Neural progenitor cell (in vitro differentiated cells): ENCODE measurements around the gene PHF10. TPM values are rescaled to one million over a fixed set of nuclear protein-coding genes. Genes with fewer than 3 reads are reported as not detected.
"Not testable (repeated sequence)": the region's sequence is repeated elsewhere in the genome, so short reads cannot be mapped to it uniquely, and the experiment has no call there.

ENCODE experiments used
- DNase-seq: peaks from one replicate; pipeline ENCODE4 v3.0.0-alpha.2; 2016; ENCODE audit warnings: low spot score
- H2AFZ ChIP-seq: fragments of 200-600 bp; sonication (generic); replicated peaks from 2 replicates; pipeline ENCODE4 v1.6.1; 2016; ENCODE audit warnings: antibody characterized with exemption
- H3F3A ChIP-seq: fragments of 200-600 bp; sonication (generic); 2 replicates; pipeline ENCODE4 v1.6.1; 2016; ENCODE audit warnings: antibody characterized with exemption, low read depth
- H3K27ac ChIP-seq: fragments of 200-600 bp; sonication (generic); 2 replicates; pipeline ENCODE4 v1.5.1; 2016; ENCODE audit warnings: mild to moderate bottlenecking
- H3K27me3 ChIP-seq: fragments of 200-600 bp; sonication (generic); 2 replicates; pipeline ENCODE4 v1.6.1; 2016; ENCODE audit warnings: mild to moderate bottlenecking, moderate library complexity
- H3K36me3 ChIP-seq: fragments of 200-600 bp; sonication (generic); 2 replicates; pipeline ENCODE4 v1.5.1; 2016
- H3K4me1 ChIP-seq: fragments of 200-600 bp; sonication (generic); 2 replicates; pipeline ENCODE4 v1.6.1; 2016; ENCODE audit warnings: mixed run types
- H3K4me2 ChIP-seq: fragments of 200-600 bp; sonication (generic); 2 replicates; pipeline ENCODE4 v1.6.1; 2016
- H3K4me3 ChIP-seq: fragments of 200-600 bp; sonication (generic); 2 replicates; pipeline ENCODE4 v1.5.1; 2016
- H3K79me2 ChIP-seq: fragments of 200-600 bp; sonication (generic); 2 replicates; pipeline ENCODE4 v1.6.1; 2016; ENCODE audit warnings: low read depth
- H3K9ac ChIP-seq: fragments of 200-600 bp; sonication (generic); 2 replicates; pipeline ENCODE4 v1.6.1; 2016
- H3K9me3 ChIP-seq: fragments of 200-600 bp; sonication (generic); 2 replicates; pipeline ENCODE4 v1.5.1; 2016; ENCODE audit warnings: low read depth
- H4K20me1 ChIP-seq: fragments of 200-600 bp; sonication (generic); 2 replicates; pipeline ENCODE4 v1.6.1; 2016; ENCODE audit warnings: low read depth
- H3K27ac Mint-ChIP-seq: 3 replicates; pipeline ENCODE4 v1.8.0; 2021; ENCODE audit warnings: mixed read lengths
- H3K27me3 Mint-ChIP-seq: 2 replicates; pipeline ENCODE4 v1.8.0; 2022; ENCODE audit warnings: low read depth, mild to moderate bottlenecking, inconsistent platforms, moderate library complexity, mixed read lengths; ENCODE audit not compliant: insufficient read depth
- H3K36me3 Mint-ChIP-seq: 3 replicates; pipeline ENCODE4 v1.8.0; 2021; ENCODE audit warnings: mixed read lengths
- H3K4me1 Mint-ChIP-seq: 3 replicates; pipeline ENCODE4 v1.8.0; 2021; ENCODE audit warnings: mixed read lengths
- H3K4me3 Mint-ChIP-seq: 3 replicates; pipeline ENCODE4 v1.8.0; 2021; ENCODE audit warnings: mild to moderate bottlenecking, moderate library complexity, mixed read lengths
- H3K9me3 Mint-ChIP-seq: 3 replicates; pipeline ENCODE4 v1.8.0; 2020; ENCODE audit warnings: mixed read lengths
- CTCF ChIP-seq: fragments of 200-600 bp; sonication (generic); IDR thresholded peaks from 2 replicates; pipeline ENCODE4 v1.5.1; 2017; ENCODE audit warnings: antibody characterized with exemption, mild to moderate bottlenecking
- EZH2 ChIP-seq: fragments of 200-600 bp; sonication (generic); IDR thresholded peaks from 2 replicates; pipeline ENCODE4 v1.6.1; 2017; ENCODE audit warnings: antibody characterized with exemption, mild to moderate bottlenecking, moderate library complexity
- EZH2phosphoT487 ChIP-seq: fragments of 200-600 bp; sonication (generic); IDR thresholded peaks from 2 replicates; pipeline ENCODE4 v1.6.1; 2017; ENCODE audit warnings: antibody characterized with exemption
- total RNA-seq: library from RNA; depleted of rRNA; stranded (reverse); fragments of >200 nt; gene quantifications from 2 replicates; pipeline ENCODE4 v1.2.3, GENCODE V29; 2015; ENCODE audit warnings: low replicate concordance

PHF10 gene
- 25.6 and 43.0 TPM in 2 replicates for total RNA-seq

DNA sequence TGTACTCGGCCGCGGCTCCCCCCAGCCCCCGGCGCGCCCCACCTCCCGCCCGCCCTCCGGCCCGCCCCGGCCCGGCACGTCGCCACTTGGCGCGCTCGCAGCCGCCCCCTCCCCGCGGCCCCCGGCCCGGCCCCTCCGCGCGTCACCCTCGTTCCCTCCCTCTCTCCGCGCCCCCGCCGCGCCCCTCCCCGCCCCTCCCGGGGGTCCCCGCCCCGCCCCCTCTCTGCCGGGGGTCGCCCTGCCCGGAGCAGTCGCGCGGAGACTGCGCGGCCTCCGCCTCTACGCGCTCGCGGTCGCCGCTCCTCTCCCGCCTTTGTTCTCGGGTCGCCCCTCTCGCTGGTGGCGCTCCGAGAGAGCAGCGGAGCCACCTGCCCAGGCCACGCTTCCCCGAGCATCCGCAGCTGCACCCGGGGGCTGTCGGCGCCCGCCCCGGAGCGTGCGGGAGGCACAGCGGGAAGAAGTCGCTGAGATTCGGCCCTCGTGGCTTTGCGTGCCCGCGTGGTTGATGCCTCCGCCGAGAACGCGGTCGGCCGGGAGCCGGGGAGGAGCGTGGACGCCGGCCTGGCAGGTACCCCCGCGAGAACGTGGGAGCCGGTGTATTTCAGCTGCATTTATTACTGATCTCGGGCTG, at the start of gene PHF10:
PHF10 (minus strand) TSS at position 7 of the 631 bp plus-strand sequence. CDS start 569 bp downstream, outside the sequence.
- Histone ChIP-seq H4K20me1 (peaks cover 44% of the 10 kb centered on the region), H3F3A (peaks cover 31% of the 10 kb centered on the region), H3K79me2 (peaks cover 56% of the 10 kb centered on the region), H3K4me1 (peaks cover 31% of the 10 kb centered on the region), H3K9me3 (no peaks in the 10 kb centered on the region), H3K27ac (peak within 1 kb of the TSS; percentile 98), H2AFZ (peak within 1 kb of the TSS; percentile 80), H3K9ac (peak within 1 kb of the TSS; percentile 67), H3K4me3 (peak within 1 kb of the TSS; percentile 93), H3K4me2 (peak within 1 kb of the TSS; percentile 98), H3K27me3 (no peaks in the 10 kb centered on the region), H3K36me3 (no peaks in the 10 kb centered on the region)
- H3K27ac Mint-ChIP-seq: peak within 1 kb of the TSS; percentile 98
- TF ChIP-seq CTCF (no peak), EZH2 (peak; percentile 27), EZH2phosphoT487 (no peak)
- H3K4me1 Mint-ChIP-seq: peaks cover 34% of the 10 kb centered on the region
- peaks cover 11% of the 10 kb centered on the region for H3K27me3 Mint-ChIP-seq
- H3K9me3 Mint-ChIP-seq: peaks cover 2% of the 10 kb centered on the region
- H3K36me3 Mint-ChIP-seq: no peaks in the 10 kb centered on the region
- peak; percentile 91 for DNase-seq
- H3K4me3 Mint-ChIP-seq: peak within 1 kb of the TSS; percentile 91

- Histone ChIP-seq H3K4me1 (no peaks in the 10 kb centered on the region), H3K9me3 (no peaks in the 10 kb centered on the region), H3F3A (no peaks in the 10 kb centered on the region), H3K9ac (no peak overlapping the region), H3K79me2 (no peaks in the 10 kb centered on the region), H3K4me3 (no peak overlapping the region), H3K36me3 (no peaks in the 10 kb centered on the region), H3K27ac (no peak overlapping the region), H2AFZ (no peak overlapping the region), H3K27me3 (no peaks in the 10 kb centered on the region), H3K4me2 (no peak overlapping the region), H4K20me1 (no peaks in the 10 kb centered on the region)
- no peak overlapping the region for H3K4me3 Mint-ChIP-seq
- H3K9me3 Mint-ChIP-seq: no peaks in the 10 kb centered on the region
- H3K36me3 Mint-ChIP-seq: peaks cover 23% of the 10 kb centered on the region
- H3K4me1 Mint-ChIP-seq: peaks cover 9% of the 10 kb centered on the region
- H3K27ac Mint-ChIP-seq: no peak overlapping the region
- DNase-seq: no peak
- H3K27me3 Mint-ChIP-seq: peaks cover 3% of the 10 kb centered on the region
- TF ChIP-seq CTCF (no peak), EZH2 (no peak), EZH2phosphoT487 (no peak)
Observed at GRCh38 chr6:169766921-169767736, 42.8 kb upstream of the PHF10 start.

DNA sequence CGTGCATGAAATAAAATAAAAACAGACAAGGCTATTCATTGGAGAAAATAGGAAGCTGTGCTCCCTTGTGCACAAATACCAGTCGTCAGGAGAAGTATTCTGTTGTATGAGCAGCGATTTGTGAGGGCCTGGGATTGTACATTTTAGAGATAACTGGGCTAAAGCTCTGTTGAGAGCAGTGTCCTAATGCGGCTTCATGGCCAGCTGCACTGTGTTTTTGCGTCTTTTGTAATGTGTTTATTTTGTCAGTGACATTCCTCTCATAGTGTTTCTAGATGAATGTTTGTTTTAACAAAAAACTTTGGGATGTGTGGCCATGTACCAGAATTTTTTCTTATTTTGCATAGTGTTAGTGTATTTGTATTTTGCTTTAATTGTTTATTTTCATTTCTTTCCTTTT, 41.9 kb upstream of the PHF10 start:
- H3K36me3 Mint-ChIP-seq: peaks cover 25% of the 10 kb centered on the region
- H3K27ac Mint-ChIP-seq: no peak overlapping the region
- no peaks in the 10 kb centered on the region for H3F3A ChIP-seq
- TF ChIP-seq EZH2: no peak
- TF ChIP-seq CTCF: no peak
- no peak for TF ChIP-seq EZH2phosphoT487
- peak overlapping the region; percentile 17 for H3K9ac ChIP-seq
- H3K4me2 ChIP-seq: no peak overlapping the region
- no peaks in the 10 kb centered on the region for H3K79me2 ChIP-seq
- H3K27me3 ChIP-seq: no peaks in the 10 kb centered on the region
- no peak overlapping the region for H3K4me3 Mint-ChIP-seq
- no peaks in the 10 kb centered on the region for H3K9me3 ChIP-seq
- no peak for DNase-seq
- H3K27me3 Mint-ChIP-seq: no peaks in the 10 kb centered on the region
- H3K27ac ChIP-seq: no peak overlapping the region
- no peaks in the 10 kb centered on the region for H4K20me1 ChIP-seq
- H3K36me3 ChIP-seq: no peaks in the 10 kb centered on the region
- peaks cover 9% of the 10 kb centered on the region for H3K4me1 Mint-ChIP-seq
- H3K4me3 ChIP-seq: no peak overlapping the region
- H3K4me1 ChIP-seq: no peaks in the 10 kb centered on the region
- no peaks in the 10 kb centered on the region for H3K9me3 Mint-ChIP-seq
- H2AFZ ChIP-seq: no peak overlapping the region

GRCh38 chr6:169765789-169766188, 41.5 kb upstream of the PHF10 start:
- H2AFZ ChIP-seq, H3K4me2 ChIP-seq, H3K27me3 Mint-ChIP-seq, H3K79me2 ChIP-seq, DNase-seq, H3F3A ChIP-seq, H3K9me3 Mint-ChIP-seq, H3K4me1 ChIP-seq, H3K27ac Mint-ChIP-seq, H3K9me3 ChIP-seq, H3K27ac ChIP-seq, H3K4me3 ChIP-seq, H3K27me3 ChIP-seq, H3K4me1 Mint-ChIP-seq, H4K20me1 ChIP-seq, H3K4me3 Mint-ChIP-seq, H3K36me3 ChIP-seq: not testable (repeated sequence)
- H3K36me3 Mint-ChIP-seq: peaks cover 25% of the 10 kb centered on the region
- peak overlapping the region; percentile 17 for H3K9ac ChIP-seq
